HEK293T (cell line): ENCODE measurements around the gene EPHA3.

Experiments used
- CTCF ChIA-PET: fragments of 350-600 bp; formaldehyde crosslinking; extraction: SDS; loops from one replicate; lab custom pipeline; 2021; ENCODE audit warnings: antibody characterized with exemption, inconsistent platforms; lab: Yijun Ruan, JAX
- POLR2A ChIA-PET: fragments of 350-600 bp; formaldehyde crosslinking; extraction: SDS; loops from one replicate; lab custom pipeline; 2020; ENCODE audit warnings: antibody characterized with exemption, inconsistent platforms; lab: Yijun Ruan, JAX
- DNase-seq: peaks from one replicate; pipeline ENCODE4 v3.0.0; 2012; ENCODE audit warnings: mixed read lengths; ENCODE audit errors: extremely low spot score
- ARNT ChIP-seq: fragments of 450-650 bp; IDR thresholded peaks from 2 replicates; pipeline ENCODE4 v1.6.1; 2017; ENCODE audit warnings: mild to moderate bottlenecking
- BHLHE40 ChIP-seq: fragments of 450-650 bp; IDR thresholded peaks from 2 replicates; pipeline ENCODE4 v1.6.1; 2016; ENCODE audit warnings: mild to moderate bottlenecking, moderate library complexity, borderline replicate concordance
- CTBP1 ChIP-seq: fragments of 450-650 bp; IDR thresholded peaks from 2 replicates; pipeline ENCODE4 v1.6.1; 2016; ENCODE audit warnings: borderline replicate concordance
- ELF4 ChIP-seq: fragments of 450-650 bp; IDR thresholded peaks from 2 replicates; pipeline ENCODE4 v1.6.1; 2017; ENCODE audit warnings: antibody characterized with exemption
- FOXA1 ChIP-seq: fragments of 450-650 bp; IDR thresholded peaks from 2 replicates; pipeline ENCODE4 v1.6.1; 2016; ENCODE audit warnings: mild to moderate bottlenecking
- FOXK2 ChIP-seq: fragments of 450-650 bp; IDR thresholded peaks from 2 replicates; pipeline ENCODE4 v1.6.1; 2016; ENCODE audit warnings: mild to moderate bottlenecking
- FOXM1 ChIP-seq: fragments of 450-650 bp; IDR thresholded peaks from 2 replicates; pipeline ENCODE4 v1.6.1; 2017; ENCODE audit warnings: mild to moderate bottlenecking, borderline replicate concordance
- HDGF ChIP-seq: fragments of 450-650 bp; IDR thresholded peaks from 2 replicates; pipeline ENCODE4 v1.6.1; 2017; ENCODE audit warnings: antibody characterized with exemption, borderline replicate concordance
- L3MBTL2 ChIP-seq: fragments of 450-650 bp; conservative IDR thresholded peaks from 2 replicates; pipeline ENCODE4 v1.6.1; 2016; ENCODE audit warnings: mild to moderate bottlenecking
- LEF1 ChIP-seq: fragments of 450-650 bp; IDR thresholded peaks from 2 replicates; pipeline ENCODE4 v1.6.1; 2017; ENCODE audit warnings: mild to moderate bottlenecking, borderline replicate concordance
- NFRKB ChIP-seq: fragments of 450-650 bp; IDR thresholded peaks from 2 replicates; pipeline ENCODE4 v1.6.1; 2016; ENCODE audit warnings: mild to moderate bottlenecking, moderate library complexity
- PKNOX1 ChIP-seq: fragments of 450-650 bp; IDR thresholded peaks from 2 replicates; pipeline ENCODE4 v1.6.1; 2016
- SP1 ChIP-seq: fragments of 450-650 bp; IDR thresholded peaks from 2 replicates; pipeline ENCODE4 v1.6.1; 2017
- SUZ12 ChIP-seq: fragments of 450-650 bp; IDR thresholded peaks from 2 replicates; pipeline ENCODE4 v1.6.1; 2016; ENCODE audit warnings: mild to moderate bottlenecking
- TARDBP ChIP-seq: fragments of 450-650 bp; IDR thresholded peaks from 2 replicates; pipeline ENCODE4 v1.6.1; 2016
- ZNF384 ChIP-seq: fragments of 450-650 bp; IDR thresholded peaks from 2 replicates; pipeline ENCODE4 v1.6.1; 2016

Gene EPHA3

DNA sequence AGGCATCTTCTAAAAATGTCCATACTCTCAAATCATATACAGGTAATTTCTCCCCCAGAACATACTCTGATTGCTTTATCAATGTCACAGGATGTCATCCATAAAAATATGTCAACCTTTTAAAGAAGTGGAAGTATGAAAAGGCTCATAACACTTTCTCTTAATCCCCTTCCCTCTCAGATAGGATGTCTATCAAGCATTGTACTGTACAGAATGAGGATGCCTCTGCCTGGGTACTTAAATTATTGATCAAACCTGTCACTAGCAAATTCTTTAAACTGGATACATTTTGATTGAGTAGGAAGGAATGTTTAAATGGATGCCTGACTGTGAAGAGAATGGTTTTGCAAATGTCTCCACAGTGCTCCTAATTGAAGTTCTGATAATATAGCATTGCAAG, 168.7 kb downstream of the EPHA3 start:
- CTCF ChIA-PET = no interaction called here
- TF ChIP-seq PKNOX1 (no peak), ARNT (no peak), LEF1 (no peak), ELF4 (no peak), FOXA1 (no peak), SP1 (no peak), HDGF (no peak), TARDBP (no peak), FOXM1 (no peak), NFRKB (no peak), ZNF384 (no peak), BHLHE40 (no peak), CTBP1 (no peak), SUZ12 (no peak), L3MBTL2 (no peak)
- DNase-seq = no peak
- POLR2A ChIA-PET = no interaction called here

GRCh38 chr3:89278302-89279025, 171.0 kb downstream of the EPHA3 start:
- POLR2A ChIA-PET = no interaction called here
- CTCF ChIA-PET = no interaction called here
- TF ChIP-seq PKNOX1 (no peak), SP1 (no peak), FOXM1 (no peak), L3MBTL2 (no peak), TARDBP (no peak), LEF1 (no peak), HDGF (no peak), ZNF384 (no peak), FOXK2 (no peak), FOXA1 (no peak), BHLHE40 (no peak), ELF4 (no peak), ARNT (no peak)
- no peak for DNase-seq

DNA sequence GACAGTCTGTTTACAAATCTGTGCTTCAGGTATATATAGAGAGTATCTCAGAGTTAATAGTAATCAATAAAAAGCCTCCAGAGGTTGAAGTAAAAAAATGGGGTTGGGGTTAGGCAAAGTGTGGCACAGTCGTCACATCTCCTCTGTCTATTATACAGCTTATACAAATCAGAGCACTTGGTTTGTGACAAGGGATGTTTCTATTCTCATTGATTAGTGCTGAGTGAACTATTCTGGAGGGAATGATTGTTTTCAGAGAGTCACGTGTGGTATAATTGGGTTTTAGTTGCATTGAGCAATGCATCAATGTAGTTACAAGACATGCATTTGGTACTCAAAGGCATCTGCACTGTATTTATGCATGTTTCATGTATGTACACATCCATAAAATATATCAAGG, 172.9 kb downstream of the EPHA3 start:
- CTCF ChIA-PET = no interaction called here
- DNase-seq = no peak
- POLR2A ChIA-PET = no interaction called here
- no peak for TF ChIP-seq ARNT
- no peak for TF ChIP-seq PKNOX1
- no peak for TF ChIP-seq FOXK2
- no peak for TF ChIP-seq FOXM1
- TF ChIP-seq ZNF384 = no peak
- no peak for TF ChIP-seq FOXA1
- TF ChIP-seq NFRKB = no peak
- no peak for TF ChIP-seq SUZ12
- TF ChIP-seq SP1 = no peak
- TF ChIP-seq L3MBTL2 = no peak
- TF ChIP-seq CTBP1 = no peak
- TF ChIP-seq ELF4 = no peak
- no peak for TF ChIP-seq TARDBP

- TF ChIP-seq TARDBP = no peak
- TF ChIP-seq FOXM1 = no peak
- TF ChIP-seq SUZ12 = no peak
- TF ChIP-seq ELF4 = no peak
- TF ChIP-seq BHLHE40 = no peak
- no peak for TF ChIP-seq ARNT
- no peak for TF ChIP-seq LEF1
- no peak for TF ChIP-seq SP1
- no peak for TF ChIP-seq L3MBTL2
- no peak for TF ChIP-seq NFRKB
- TF ChIP-seq FOXA1 = no peak
- ChIA-PET CTCF (no interaction called here), POLR2A (no interaction called here)
- no peak for DNase-seq
Observed at GRCh38 chr3:89280822-89281365, 173.5 kb downstream of the EPHA3 start.

DNA sequence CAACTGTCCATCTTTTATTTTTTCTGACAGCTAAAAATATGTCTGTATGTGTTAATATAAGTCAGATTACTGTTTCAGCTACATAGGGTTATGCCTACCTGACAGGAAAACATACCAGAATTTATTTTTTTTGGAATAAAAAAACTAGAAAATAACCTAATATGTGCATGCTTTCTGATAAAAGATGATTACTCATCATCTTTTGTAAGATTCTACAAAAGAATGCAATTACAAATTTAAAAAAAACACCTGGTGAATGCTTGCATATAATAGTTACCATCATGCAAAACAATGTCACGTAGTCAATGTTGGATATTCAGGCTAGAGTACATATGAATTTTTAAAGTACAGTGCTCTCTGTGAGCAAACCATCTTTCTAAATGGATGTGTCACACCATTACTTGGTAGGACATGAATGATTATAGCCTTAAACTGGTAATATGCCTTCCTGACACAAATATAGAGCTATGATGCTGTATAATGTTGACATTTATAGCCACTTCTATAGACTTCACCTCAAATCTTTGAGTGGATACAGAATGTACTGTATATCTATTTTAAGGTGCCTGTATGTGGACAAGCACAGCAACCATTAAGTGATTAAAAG, 180.6 kb downstream of the EPHA3 start:
- no peak for TF ChIP-seq NFRKB
- TF ChIP-seq L3MBTL2 = no peak
- no peak for TF ChIP-seq HDGF
- no peak for TF ChIP-seq TARDBP
- no peak for TF ChIP-seq CTBP1
- TF ChIP-seq ARNT = no peak
- POLR2A ChIA-PET = no interaction called here
- no peak for DNase-seq
- CTCF ChIA-PET = no interaction called here

GRCh38 chr3:89289574-89290190, 182.3 kb downstream of the EPHA3 start:
- DNase-seq = no peak
- ChIA-PET POLR2A (no interaction called here), CTCF (no interaction called here)
- no peak for TF ChIP-seq CTBP1
- no peak for TF ChIP-seq ELF4
- TF ChIP-seq BHLHE40 = no peak
- TF ChIP-seq PKNOX1 = no peak
- no peak for TF ChIP-seq ZNF384
- TF ChIP-seq SP1 = no peak
- TF ChIP-seq L3MBTL2 = no peak
